K562 (cell line): ENCODE data around the gene ARHGAP22. TPM values are rescaled to one million over a fixed set of nuclear protein-coding genes. Genes with fewer than 3 reads are reported as not detected.

ENCODE experiments used
- ATAC-seq: fragments of 200-7000 bp; cut with Tn5 transposase; 3 replicates; pipeline ENCODE4 v1.9.1; 2020; ENCODE audit warnings: moderate library complexity
- BruUV-seq: library from RNA; stranded (reverse); fragments of 400-500 nt; replicated peaks from 2 replicates; lab custom pipeline; 2021; lab: Mats Ljungman, UMichigan
- CTCF ChIA-PET: fragments of 300-600 bp; formaldehyde crosslinking; extraction: SDS; loops from one replicate; lab custom pipeline; 2021; ENCODE audit warnings: low intra/inter-chr PET ratio; lab: Yijun Ruan, JAX
- POLR2A ChIA-PET: fragments of 300-600, 350-650 bp; sonication (Branson Sonifier 250); formaldehyde crosslinking; extraction: SDS; loops from one replicate; lab custom pipeline; 2021; ENCODE audit warnings: antibody characterized with exemption, inconsistent platforms; lab: Yijun Ruan, JAX
- DNase-seq, 4 experiments: peaks; one replicate each; pipeline versions ENCODE4 v3.0.0 to v3.0.0-alpha.2; 2011 to 2018; ENCODE audit warnings: low spot score in 3 of 4, mixed read lengths in 3 of 4; ENCODE audit errors: extremely low read depth in 1 of 4
- FAIRE-seq: peaks from 2 replicates; lab custom pipeline; 2011; peaks lifted over from hg19 to GRCh38; lab: Jason Lieb, UNC
- H2AFZ ChIP-seq: 2 replicates; pipeline ENCODE4 v1.6.0; 2011; ENCODE audit warnings: low read depth, low read length, control low read depth, inconsistent platforms
- H3K27ac ChIP-seq: fragments of 200-600 bp; 3 replicates; pipeline ENCODE4 v1.8.0; 2011; ENCODE audit warnings: low read depth, mild to moderate bottlenecking, control low read depth, inconsistent platforms, low read length, moderate library complexity, mixed read lengths; ENCODE audit errors: extremely low read depth
- H3K27me3 ChIP-seq, 2 experiments: fragments of 300-600 bp in 1 of 2; 2 replicates in 1 of 2; 3 replicates in 1 of 2; pipeline versions ENCODE4 v1.6.0 to v1.8.0; 2011; ENCODE audit warnings: inconsistent platforms in 2 of 2, low read length in 2 of 2, mild to moderate bottlenecking in 1 of 2, mixed read lengths in 1 of 2, moderate library complexity in 1 of 2; ENCODE audit not compliant: control insufficient read depth in 2 of 2, insufficient read depth in 2 of 2
- H3K36me3 ChIP-seq: fragments of 300-600 bp; 3 replicates; pipeline ENCODE4 v1.8.0; 2011; ENCODE audit warnings: mild to moderate bottlenecking, low read length, inconsistent platforms; ENCODE audit not compliant: control insufficient read depth, insufficient read depth
- H3K4me1 ChIP-seq, 2 experiments: fragments of 200-600 bp in 1 of 2; replicated peaks in 1 of 2; 2 replicates in 1 of 2; 3 replicates in 1 of 2; pipeline versions ENCODE4 v1.5.1 to v1.8.0; 2011; ENCODE audit warnings: inconsistent platforms in 2 of 2, low read length in 2 of 2, mild to moderate bottlenecking in 1 of 2, mixed read lengths in 1 of 2, moderate library complexity in 1 of 2; ENCODE audit not compliant: control insufficient read depth in 2 of 2, insufficient read depth in 2 of 2
- H3K4me2 ChIP-seq: 2 replicates; pipeline ENCODE4 v1.6.1; 2011; ENCODE audit warnings: low read length, control low read depth, inconsistent platforms, mixed read lengths; ENCODE audit not compliant: insufficient read depth
- H3K4me3 ChIP-seq: fragments of 200-600 bp; sonication (generic), shearing (Covaris generic); 2 replicates; pipeline ENCODE4 v1.5.1; 2016; ENCODE audit warnings: control low read depth, inconsistent platforms
- H3K79me2 ChIP-seq: fragments of 200-600 bp; 3 replicates; pipeline ENCODE4 v1.8.0; 2011; ENCODE audit warnings: low read length, inconsistent platforms; ENCODE audit not compliant: control insufficient read depth, insufficient read depth
- H3K9ac ChIP-seq, 2 experiments: 2 replicates each; pipeline versions ENCODE4 v1.6.0 to v1.6.1; 2011; ENCODE audit warnings: low read depth in 2 of 2, low read length in 2 of 2, control low read depth in 1 of 2, inconsistent platforms in 1 of 2, mild to moderate bottlenecking in 1 of 2, mixed read lengths in 1 of 2; ENCODE audit not compliant: insufficient read depth in 1 of 2
- H3K9me1 ChIP-seq: one replicate; pipeline ENCODE4 v1.6.0; 2011; ENCODE audit warnings: inconsistent platforms, mild to moderate bottlenecking, low read length, moderate library complexity; ENCODE audit not compliant: control insufficient read depth, insufficient read depth
- H3K9me3 ChIP-seq: replicated peaks from 2 replicates; pipeline ENCODE4 v1.5.1; 2011; ENCODE audit warnings: low read depth, low read length, inconsistent platforms; ENCODE audit not compliant: control insufficient read depth, insufficient read depth
- H4K20me1 ChIP-seq: replicated peaks from 2 replicates; pipeline ENCODE4 v1.6.1; 2011; ENCODE audit warnings: low read length, inconsistent platforms, mixed read lengths; ENCODE audit not compliant: control insufficient read depth, insufficient read depth
- ARID1B ChIP-seq: fragments of 450-650 bp; IDR thresholded peaks from 2 replicates; pipeline ENCODE4 v1.6.1; 2016; ENCODE audit warnings: antibody characterized with exemption, mild to moderate bottlenecking, inconsistent platforms
- CEBPB ChIP-seq: fragments of 450-650 bp; IDR thresholded peaks from 2 replicates; pipeline ENCODE4 v1.6.1; 2016; ENCODE audit warnings: missing genetic modification characterization, missing compliant biosample characterization
- HMGXB4 ChIP-seq: sonication (generic); formaldehyde crosslinking; IDR thresholded peaks from 2 replicates; pipeline ENCODE4 v1.8.1; 2023; ENCODE audit warnings: mild to moderate bottlenecking, missing genetic modification reagents
- LARP7 ChIP-seq: fragments of 450-650 bp; IDR thresholded peaks from 2 replicates; pipeline ENCODE4 v1.6.1; 2016
- LEF1 ChIP-seq: fragments of 450-650 bp; IDR thresholded peaks from 2 replicates; pipeline ENCODE4 v1.6.1; 2016; ENCODE audit warnings: mild to moderate bottlenecking
- MLLT1 ChIP-seq, 2 experiments: fragments of 450-650 bp; IDR thresholded peaks; 2 replicates each; pipeline ENCODE4 v1.6.1; 2016
- NELFE ChIP-seq: IDR thresholded peaks from 2 replicates; pipeline ENCODE4 v1.6.1; 2011; ENCODE audit warnings: mild to moderate bottlenecking; ENCODE audit not compliant: insufficient read depth, insufficient read length
- NFE2 ChIP-seq: IDR thresholded peaks from 2 replicates; pipeline ENCODE4 v1.6.1; 2014; ENCODE audit warnings: antibody characterized with exemption, low read depth
- SRSF7 ChIP-seq: fragments of 200-400 bp; formaldehyde crosslinking; optimal IDR thresholded peaks from 2 replicates; pipeline ENCODE3; 2017; ENCODE audit warnings: mild to moderate bottlenecking, low read depth, low read length
- ZFPM2 ChIP-seq: fragments of 250-450 bp; sonication (Bioruptor Pico); IDR thresholded peaks from 2 replicates; pipeline ENCODE4 v1.5.1; 2022; ENCODE audit warnings: mild to moderate bottlenecking
- ZKSCAN1 ChIP-seq: fragments of 150-350 bp; IDR thresholded peaks from 2 replicates; pipeline ENCODE4 v1.6.1; 2016; ENCODE audit warnings: low read depth, low read length
- ZNF143 ChIP-seq: sonication (generic); formaldehyde crosslinking; IDR thresholded peaks from 2 replicates; pipeline ENCODE4 v1.9.0; 2022; ENCODE audit warnings: mild to moderate bottlenecking, missing genetic modification reagents
- ZNF212 ChIP-seq: fragments of 450-650 bp; formaldehyde crosslinking; IDR thresholded peaks from 2 replicates; pipeline ENCODE4 v1.4.0; 2020; ENCODE audit warnings: mild to moderate bottlenecking
- ZNF3 ChIP-seq: fragments of 250-450 bp; sonication (Bioruptor Pico); IDR thresholded peaks from 2 replicates; pipeline ENCODE4 v1.5.0; 2021; ENCODE audit warnings: mild to moderate bottlenecking, moderate library complexity
- ZNF778 ChIP-seq: fragments of 450-650 bp; formaldehyde crosslinking; IDR thresholded peaks from 2 replicates; pipeline ENCODE4 v1.4.0; 2020; ENCODE audit warnings: mild to moderate bottlenecking, moderate library complexity
- WGBS: fragments of 100-300 bp; shearing (Covaris generic); methylation state at CpG from one replicate; pipeline ENCODE4 v1.1.6; 2016; ENCODE audit warnings: low coverage, mixed read lengths; ENCODE audit not compliant: insufficient coverage; ENCODE audit errors: missing lambda C conversion rate; 5-methylcytosine and 5-hydroxymethylcytosine counted together
- in situ Hi-C: fragments of 300-500 bp; cut with MboI; formaldehyde crosslinking; loops from 4 replicates; pipeline ENCODE4 v1.15.0; 2018; ENCODE audit warnings: inconsistent platforms, mixed read lengths
- intact Hi-C: fragments of 100-400 bp; cut with micrococcal nuclease; formaldehyde crosslinking; loops from 2 replicates; pipeline ENCODE4 v1.14.2; 2022
- polyA plus RNA-seq, 8 experiments: library from polyadenylated mRNA; depleted of rRNA in 4 of 8; stranded (reverse) in 5 of 8; unstranded in 3 of 8; fragments of >200 nt; fragmentation: Nextera tagmentation in 2 of 8; fragmentation: Illumina TruSeq in 1 of 8; extraction: Ambion mirVana in 2 of 8; extraction: Trizol in 1 of 8; gene quantifications; 2 replicates each; pipeline versions ENCODE4 v1.2.1 to v1.2.3, GENCODE V29; 2011 to 2014; ENCODE audit warnings: inconsistent platforms in 1 of 8, missing spikeins in 1 of 8
- total RNA-seq, 7 experiments: library from RNA; depleted of rRNA in 6 of 7; stranded (reverse); fragments of >200 nt in 6 of 7; fragmentation: Illumina TruSeq in 2 of 7; extraction: Trizol in 2 of 7; gene quantifications; 2 replicates each; pipeline versions ENCODE4 v1.2.1 to v1.2.3, GENCODE V29; 2011 to 2021; ENCODE audit warnings: low replicate concordance in 1 of 7
- TF ChIP-seq, protein P1 (sequence below): fragments of 250-450 bp; sonication (Bioruptor Pico); IDR thresholded peaks from 2 replicates; pipeline ENCODE4 v1.6.1; 2021; ENCODE audit warnings: mild to moderate bottlenecking

The ARHGAP22 gene
- total and polyA plus RNA-seq, 9 of the 15 experiments (the other 6 are each of a cell fraction or from before 2014, with no cell fraction given) = 1.3 to 28.1 (median 12.7) TPM

DNA sequence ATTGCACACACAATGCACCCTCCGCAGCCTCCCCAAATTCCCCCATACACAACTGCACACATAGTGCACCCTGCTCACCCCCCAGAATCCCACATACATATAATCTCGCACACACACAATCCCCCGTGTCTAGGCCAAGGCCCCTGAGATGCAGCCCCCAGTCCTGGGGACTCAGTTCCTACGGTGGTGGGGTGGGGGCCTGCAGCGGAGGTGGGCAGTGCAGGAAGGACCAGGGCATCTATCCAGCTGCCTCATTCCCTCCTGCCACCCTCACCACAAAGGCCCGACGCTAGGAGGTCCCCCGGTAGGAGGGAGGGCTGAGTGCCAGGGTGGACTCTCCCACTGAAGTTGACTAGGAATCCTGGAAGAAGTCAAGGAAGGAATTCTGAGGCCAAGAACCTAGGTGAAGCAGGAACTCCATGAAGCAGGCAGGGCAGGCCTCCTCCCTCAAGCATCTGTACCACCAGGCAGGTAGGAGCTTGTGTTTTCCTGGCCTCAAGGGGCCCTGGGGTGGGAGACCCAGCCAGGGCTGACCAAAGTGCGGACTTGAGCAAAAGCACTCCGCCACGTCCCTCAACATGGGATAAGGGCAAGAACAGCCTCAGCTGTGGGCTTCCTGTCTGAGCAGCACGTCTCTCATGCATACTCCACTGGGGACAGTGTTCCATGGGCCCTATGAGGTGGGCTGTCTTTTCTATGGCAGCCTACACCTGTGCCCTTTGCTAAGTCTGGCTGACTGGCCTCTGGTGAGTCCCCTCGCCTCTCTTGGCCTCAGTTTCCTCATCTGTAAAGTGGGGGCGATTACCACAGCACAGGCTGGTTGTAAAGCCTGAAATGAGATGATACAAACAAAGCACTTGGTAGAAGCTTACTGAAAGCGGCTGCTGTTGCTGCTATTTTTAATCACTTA lies 152.6 kb downstream of the ARHGAP22 start:
- no peaks in the 10 kb centered on the region for H4K20me1 ChIP-seq
- no peaks in the 10 kb centered on the region for H3K27me3 ChIP-seq
- H3K4me2 ChIP-seq = no peak overlapping the region
- H3K9me1 ChIP-seq = no peaks in the 10 kb centered on the region
- H3K79me2 ChIP-seq = peaks cover 8% of the 10 kb centered on the region; the same call in 1 of the 3 replicates
- in situ Hi-C loops = no loop called here
- FAIRE-seq (no peak), DNase-seq (no peak), ATAC-seq (no peak)
- no peaks in the 10 kb centered on the region for H3K9me3 ChIP-seq
- POLR2A ChIA-PET = interaction anchor here (0.6 kb wide), 1 partner anchor 15 kb away, joined by 3 read pairs; no protein-coding TSS in a partner anchor
- CTCF ChIA-PET = no interaction called here
- H2AFZ ChIP-seq = no peak overlapping the region
- H3K4me3 ChIP-seq = no peak overlapping the region
- BruUV-seq = no TSS peak
- intact Hi-C loops = no loop called here
- H3K4me1 ChIP-seq = peaks cover 32 to 53% of the 10 kb centered on the region in 2 experiments
- H3K9ac ChIP-seq = 0 out of 4 replicates have a peak overlapping the region, but pooled peaks of 1 of the 2 experiments have one; percentile 4
- no peak overlapping the region for H3K27ac ChIP-seq
- TF ChIP-seq ZNF3 (CRISPR knock-in tag) = no peak
- no peak for TF ChIP-seq NFE2
- no peak for TF ChIP-seq ZKSCAN1
- no peak for TF ChIP-seq NELFE
- no peak for TF ChIP-seq ARID1B
- TF ChIP-seq ZFPM2 (CRISPR knock-in tag) = no peak
- TF ChIP-seq LEF1 = no peak
- TF ChIP-seq MLLT1 (IDR thresholded peaks at IDR 0.05) = no peak
- no peak for TF ChIP-seq SRSF7
- no peak for TF ChIP-seq CEBPB (tag)
- TF ChIP-seq ZNF212 = no peak
- no peak for TF ChIP-seq ZNF143
- TF ChIP-seq ZNF778 (CRISPR knock-in tag) = no peak
- TF ChIP-seq, protein P1, sequence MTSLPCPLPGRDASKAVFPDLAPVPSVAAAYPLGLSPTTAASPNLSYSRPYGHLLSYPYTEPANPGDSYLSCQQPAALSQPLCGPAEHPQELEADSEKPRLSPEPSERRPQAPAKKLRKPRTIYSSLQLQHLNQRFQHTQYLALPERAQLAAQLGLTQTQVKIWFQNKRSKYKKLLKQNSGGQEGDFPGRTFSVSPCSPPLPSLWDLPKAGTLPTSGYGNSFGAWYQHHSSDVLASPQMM (CRISPR knock-in tag) = no peak
- no peak for TF ChIP-seq LARP7
- no peak for TF ChIP-seq HMGXB4 (CRISPR knock-in tag)
- WGBS = 84% methylated on average over 14 of the region's 15 CpGs
- peaks cover 77% of the 10 kb centered on the region; the same call in 2 of the 3 replicates for H3K36me3 ChIP-seq
